Mesendoderm (in vitro differentiated cells): ENCODE data around the gene PEX10.
"Not testable (repeated sequence)": the region's sequence is repeated elsewhere in the genome, so short reads cannot be mapped to it uniquely, and the experiment has no call there.

Experiments used
- DNase-seq: peaks from one replicate; pipeline ENCODE4 v3.0.0; 2013
- H2AK5ac ChIP-seq: 2 replicates; pipeline ENCODE4 v1.6.1; 2013; ENCODE audit warnings: low read length, inconsistent platforms
- H2BK120ac ChIP-seq: 2 replicates; pipeline ENCODE4 v1.6.1; 2013; ENCODE audit warnings: low read depth, mild to moderate bottlenecking, low read length, moderate library complexity, mixed read lengths
- H2BK15ac ChIP-seq: replicated peaks from 2 replicates; pipeline ENCODE4 v1.6.1; 2013; ENCODE audit warnings: low read depth, mild to moderate bottlenecking, moderate library complexity
- H2BK5ac ChIP-seq: 2 replicates; pipeline ENCODE4 v1.6.1; 2013; ENCODE audit warnings: low read length, inconsistent platforms
- H3K18ac ChIP-seq: 2 replicates; pipeline ENCODE4 v1.6.1; 2013; ENCODE audit warnings: mild to moderate bottlenecking, low read length, mixed read lengths
- H3K23ac ChIP-seq: one replicate; pipeline ENCODE4 v1.6.1; 2013; ENCODE audit warnings: low read length
- H3K27ac ChIP-seq: 2 replicates; pipeline ENCODE4 v1.5.1; 2013; ENCODE audit warnings: low read depth, mild to moderate bottlenecking, inconsistent platforms, low read length, moderate library complexity
- H3K27me3 ChIP-seq: 2 replicates; pipeline ENCODE4 v1.6.1; 2013; ENCODE audit warnings: low read length, control low read depth, mild to moderate bottlenecking, inconsistent platforms; ENCODE audit not compliant: insufficient read depth, poor library complexity
- H3K36me3 ChIP-seq: 2 replicates; pipeline ENCODE4 v1.6.1; 2013; ENCODE audit warnings: low read length, inconsistent platforms; ENCODE audit not compliant: control insufficient read depth, insufficient read depth
- H3K4ac ChIP-seq: one replicate; pipeline ENCODE4 v1.6.1; 2013; ENCODE audit warnings: low read depth, mild to moderate bottlenecking, low read length, moderate library complexity
- H3K4me1 ChIP-seq: 2 replicates; pipeline ENCODE4 v1.6.1; 2013; ENCODE audit warnings: low read depth, low read length, inconsistent platforms; ENCODE audit not compliant: control insufficient read depth
- H3K4me2 ChIP-seq: 2 replicates; pipeline ENCODE4 v1.6.1; 2013; ENCODE audit warnings: low read length
- H3K4me3 ChIP-seq: 2 replicates; pipeline ENCODE4 v1.5.1; 2013; ENCODE audit warnings: mild to moderate bottlenecking, low read length
- H3K56ac ChIP-seq: one replicate; pipeline ENCODE4 v1.6.1; 2013; ENCODE audit warnings: low read length
- H3K79me1 ChIP-seq: 2 replicates; pipeline ENCODE4 v1.6.1; 2013; ENCODE audit warnings: low read length, inconsistent platforms
- H3K79me2 ChIP-seq: 2 replicates; pipeline ENCODE4 v1.6.1; 2013; ENCODE audit warnings: mild to moderate bottlenecking, low read length; ENCODE audit not compliant: control insufficient read depth, insufficient read depth
- H3K9ac ChIP-seq: 2 replicates; pipeline ENCODE4 v1.6.1; 2013; ENCODE audit warnings: low read length, inconsistent platforms
- H4K5ac ChIP-seq: one replicate; pipeline ENCODE4 v1.6.1; 2013; ENCODE audit warnings: low read length
- H4K8ac ChIP-seq: one replicate; pipeline ENCODE4 v1.6.1; 2013; ENCODE audit warnings: low read depth, mild to moderate bottlenecking, control low read depth, low read length, moderate library complexity
- WGBS: extraction: QIAGEN DNeasy Blood & Tissue Kit; methylation state at CpG from one replicate; pipeline ENCODE4 v1.1.7; 2013; ENCODE audit warnings: low lambda C conversion rate, missing lambda C conversion rate; ENCODE audit not compliant: insufficient coverage; ENCODE audit errors: extremely low coverage; 5-methylcytosine and 5-hydroxymethylcytosine counted together

PEX10 gene

DNA sequence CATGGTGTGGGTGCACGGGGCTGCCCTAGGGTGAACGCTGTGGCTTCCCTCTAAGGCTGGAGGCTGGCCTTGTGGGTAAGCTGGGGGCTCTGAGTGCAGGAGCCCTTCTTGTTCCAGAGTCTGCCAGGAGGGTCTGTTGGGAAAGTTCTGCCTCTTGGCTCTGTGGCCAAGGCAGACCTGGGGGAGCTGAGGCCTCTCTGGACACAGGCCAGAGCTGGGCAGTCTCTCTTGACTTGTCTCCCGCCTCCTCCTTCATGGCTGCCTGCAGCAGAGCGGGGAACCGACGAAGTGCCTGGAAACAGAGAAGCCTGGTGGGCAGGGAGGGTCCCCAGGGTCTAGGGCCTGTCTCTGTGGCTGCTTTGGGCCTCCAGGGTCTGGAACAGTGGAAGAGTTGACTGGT, 30.3 kb upstream of the PEX10 start:
- Histone ChIP-seq H3K4me1 (no peaks in the 10 kb centered on the region), H3K4me2 (no peak overlapping the region), H2AK5ac (no peak overlapping the region), H3K79me2 (no peaks in the 10 kb centered on the region), H2BK120ac (no peak overlapping the region), H3K4me3 (no peak overlapping the region), H3K4ac (no peak overlapping the region), H3K27me3 (peaks cover 13% of the 10 kb centered on the region), H3K27ac (no peak overlapping the region), H2BK5ac (no peak overlapping the region), H3K36me3 (no peaks in the 10 kb centered on the region), H3K23ac (no peak overlapping the region), H3K9ac (no peak overlapping the region), H4K8ac (no peak overlapping the region), H2BK15ac (no peak overlapping the region), H4K5ac (no peak overlapping the region), H3K56ac (no peak overlapping the region), H3K79me1 (no peaks in the 10 kb centered on the region), H3K18ac (no peak overlapping the region)
- WGBS = no CpG with 5 or more reads among the region's 6 CpGs
- no peak for DNase-seq

DNA sequence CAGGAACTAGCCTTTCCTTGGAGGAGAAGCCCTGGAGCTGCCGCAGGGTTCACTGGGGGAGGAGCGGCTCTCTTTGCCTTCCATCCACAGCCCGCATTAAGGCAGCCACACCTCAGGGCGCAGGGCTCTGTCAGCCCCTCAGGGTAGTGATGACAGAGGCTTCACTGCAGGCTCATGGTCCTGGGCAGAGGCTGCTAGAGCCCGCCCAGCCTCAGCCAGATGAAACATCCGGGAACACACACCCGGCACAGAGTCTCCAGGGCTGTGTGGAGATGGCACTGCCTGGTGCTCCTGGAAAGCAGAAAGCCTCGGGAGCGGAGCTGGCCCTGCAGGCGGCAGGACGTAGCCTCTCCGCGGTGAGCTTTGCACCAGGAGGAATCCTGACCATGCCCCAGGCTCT, 29.4 kb upstream of the PEX10 start:
- no peaks in the 10 kb centered on the region for H3K79me2 ChIP-seq
- no peak overlapping the region for H3K4me3 ChIP-seq
- no peak overlapping the region for H4K5ac ChIP-seq
- no peak overlapping the region for H3K9ac ChIP-seq
- no peak overlapping the region for H4K8ac ChIP-seq
- H3K23ac ChIP-seq = no peak overlapping the region
- H2BK15ac ChIP-seq = no peak overlapping the region
- no CpG with 5 or more reads among the region's 13 CpGs for WGBS
- no peaks in the 10 kb centered on the region for H3K4me1 ChIP-seq
- peaks cover 13% of the 10 kb centered on the region for H3K27me3 ChIP-seq
- no peak overlapping the region for H2AK5ac ChIP-seq
- DNase-seq = no peak
- no peak overlapping the region for H2BK5ac ChIP-seq
- no peaks in the 10 kb centered on the region for H3K36me3 ChIP-seq
- H2BK120ac ChIP-seq = no peak overlapping the region
- no peaks in the 10 kb centered on the region for H3K79me1 ChIP-seq
- H3K18ac ChIP-seq = no peak overlapping the region
- no peak overlapping the region for H3K27ac ChIP-seq
- H3K4ac ChIP-seq = no peak overlapping the region
- no peak overlapping the region for H3K4me2 ChIP-seq
- H3K56ac ChIP-seq = no peak overlapping the region

DNA sequence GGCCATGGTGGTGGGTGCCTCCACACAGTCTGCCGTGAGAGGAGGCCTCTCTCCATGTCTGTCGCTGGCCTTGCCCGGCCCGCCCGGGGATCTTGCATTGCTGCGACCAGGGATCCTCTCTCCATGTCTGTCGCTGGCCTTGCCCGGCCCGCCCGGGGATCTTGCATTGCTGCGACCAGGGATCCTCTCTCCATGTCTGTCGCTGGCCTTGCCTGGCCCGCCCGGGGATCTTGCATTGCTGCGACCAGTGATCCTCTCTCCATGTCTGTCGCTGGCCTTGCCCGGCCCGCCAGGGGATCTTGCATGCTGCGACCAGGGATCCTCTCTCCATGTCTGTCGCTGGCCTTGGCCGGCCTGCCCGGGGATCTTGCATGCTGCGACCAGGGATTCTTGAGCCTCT, 28.0 kb upstream of the PEX10 start:
- not testable (repeated sequence) for H3K4me2 ChIP-seq
- no CpG with 5 or more reads among the region's 23 CpGs for WGBS

DNA sequence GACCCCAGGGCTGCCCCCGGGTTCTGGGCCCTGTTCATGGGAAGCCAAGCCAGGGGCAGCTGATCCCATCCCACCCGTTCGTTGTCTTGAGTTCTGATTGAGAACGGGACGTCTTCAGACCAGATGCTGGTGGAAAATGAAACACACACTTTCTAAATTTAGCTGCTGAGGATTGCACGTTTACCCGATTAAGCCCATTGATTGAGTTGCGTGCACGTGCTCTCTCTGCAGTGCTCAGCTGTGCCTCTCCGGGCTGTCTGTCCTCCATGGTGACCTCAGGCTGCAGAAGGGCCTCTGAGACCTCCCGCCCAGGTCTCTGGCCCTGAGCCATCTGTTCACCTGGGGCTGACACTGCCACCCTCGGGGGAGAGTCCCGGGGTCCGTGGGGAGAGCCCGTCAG, 27.0 kb upstream of the PEX10 start:
- WGBS = no CpG with 5 or more reads among the region's 15 CpGs
- Histone ChIP-seq H4K8ac (no peak overlapping the region), H2BK120ac (no peak overlapping the region), H3K27me3 (peaks cover 12% of the 10 kb centered on the region), H3K9ac (no peak overlapping the region), H3K23ac (no peak overlapping the region), H3K4me2 (no peak overlapping the region), H3K18ac (no peak overlapping the region), H3K27ac (no peak overlapping the region), H3K4me1 (no peaks in the 10 kb centered on the region), H4K5ac (no peak overlapping the region), H2BK5ac (no peak overlapping the region), H3K79me2 (no peaks in the 10 kb centered on the region), H2AK5ac (no peak overlapping the region), H2BK15ac (no peak overlapping the region), H3K79me1 (no peaks in the 10 kb centered on the region), H3K4me3 (no peak overlapping the region), H3K56ac (no peak overlapping the region), H3K36me3 (no peaks in the 10 kb centered on the region), H3K4ac (no peak overlapping the region)
- DNase-seq = no peak

More for the DNA sequence above, 28.0 kb upstream of the PEX10 start:
- H4K5ac ChIP-seq, H3K18ac ChIP-seq, H3K79me2 ChIP-seq, H3K36me3 ChIP-seq, H2BK120ac ChIP-seq, H2AK5ac ChIP-seq, H4K8ac ChIP-seq, H3K27ac ChIP-seq, H2BK15ac ChIP-seq, H3K4me3 ChIP-seq, H3K79me1 ChIP-seq, H3K23ac ChIP-seq, H2BK5ac ChIP-seq, H3K4ac ChIP-seq, H3K9ac ChIP-seq, DNase-seq, H3K4me1 ChIP-seq, H3K56ac ChIP-seq: not testable (repeated sequence)
- H3K27me3 ChIP-seq = peaks cover 13% of the 10 kb centered on the region

DNA sequence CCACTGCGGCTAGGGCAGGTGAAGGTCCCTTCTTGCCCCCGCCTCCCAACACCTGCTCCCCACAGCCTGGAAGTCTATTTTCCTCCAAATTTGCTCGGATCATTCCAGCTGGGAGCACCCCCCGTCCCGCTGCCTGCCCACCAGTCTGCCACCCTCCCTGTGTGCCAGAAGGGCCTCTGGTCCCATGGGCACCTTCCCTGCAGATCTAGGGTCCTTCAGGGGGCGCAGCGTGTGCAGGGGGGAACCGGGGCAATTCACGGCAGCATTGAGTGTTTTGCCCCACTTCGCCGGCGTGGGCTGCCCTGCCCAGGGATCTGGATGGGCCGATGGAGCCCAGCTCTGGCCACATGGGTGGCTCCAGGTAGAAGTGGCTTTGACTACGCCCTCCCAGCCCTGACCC, 26.3 kb upstream of the PEX10 start:
- Histone ChIP-seq H2AK5ac (no peak overlapping the region), H3K4me2 (no peak overlapping the region), H2BK15ac (no peak overlapping the region), H3K4me3 (no peak overlapping the region), H2BK120ac (no peak overlapping the region), H4K5ac (no peak overlapping the region), H3K79me2 (no peaks in the 10 kb centered on the region), H3K18ac (no peak overlapping the region), H3K9ac (no peak overlapping the region), H3K36me3 (no peaks in the 10 kb centered on the region), H3K4me1 (no peaks in the 10 kb centered on the region), H2BK5ac (no peak overlapping the region), H3K27me3 (peaks cover 7% of the 10 kb centered on the region), H3K56ac (no peak overlapping the region), H3K79me1 (no peaks in the 10 kb centered on the region), H3K23ac (no peak overlapping the region), H3K4ac (no peak overlapping the region), H4K8ac (no peak overlapping the region), H3K27ac (no peak overlapping the region)
- no peak for DNase-seq
- no CpG with 5 or more reads among the region's 14 CpGs for WGBS

DNA sequence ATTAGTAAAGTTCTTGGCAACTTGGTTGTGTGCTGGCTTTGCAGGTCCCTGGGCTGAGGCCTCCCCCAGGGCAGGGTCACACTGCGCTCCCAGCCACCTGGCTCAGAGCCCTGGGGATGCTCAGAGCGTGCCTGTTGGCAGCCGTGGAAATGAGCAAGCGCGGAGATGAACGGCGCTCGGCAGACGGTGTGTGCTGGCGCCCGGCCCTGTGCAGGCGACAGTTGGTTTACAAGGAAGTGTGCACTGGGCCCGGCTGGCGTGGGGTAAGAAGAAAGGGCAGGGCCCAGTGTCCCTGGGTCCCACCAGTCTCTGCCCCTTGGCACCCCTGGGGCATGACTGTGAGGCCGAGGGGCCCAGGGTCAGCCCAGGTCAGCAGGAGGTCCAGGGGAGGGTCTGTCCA, 25.7 kb upstream of the PEX10 start:
- H4K5ac ChIP-seq = no peak overlapping the region
- no peak overlapping the region for H3K23ac ChIP-seq
- no peak overlapping the region for H2BK15ac ChIP-seq
- H3K4me2 ChIP-seq = no peak overlapping the region
- H3K27ac ChIP-seq = no peak overlapping the region
- H2BK120ac ChIP-seq = no peak overlapping the region
- H3K18ac ChIP-seq = no peak overlapping the region
- peaks cover 5% of the 10 kb centered on the region for H3K27me3 ChIP-seq
- H3K4me1 ChIP-seq = no peaks in the 10 kb centered on the region
- no peak overlapping the region for H3K56ac ChIP-seq
- no peak overlapping the region for H3K4me3 ChIP-seq
- no peak for DNase-seq
- no peak overlapping the region for H3K4ac ChIP-seq
- no peak overlapping the region for H2BK5ac ChIP-seq
- no peak overlapping the region for H2AK5ac ChIP-seq
- H3K79me2 ChIP-seq = no peaks in the 10 kb centered on the region
- WGBS = no CpG with 5 or more reads among the region's 15 CpGs
- H3K79me1 ChIP-seq = no peaks in the 10 kb centered on the region
- H3K36me3 ChIP-seq = no peaks in the 10 kb centered on the region
- no peak overlapping the region for H4K8ac ChIP-seq
- H3K9ac ChIP-seq = no peak overlapping the region
